HS-27A (cell line): Measurements from ENCODE around the gene PPIP5K2.
"Not testable (repeated sequence)": the region's sequence is repeated elsewhere in the genome, so short reads cannot be mapped to it uniquely, and the experiment has no call there.

Experiments
- DNase-seq: peaks from one replicate; pipeline ENCODE4 v3.0.0-alpha.2; 2012; ENCODE audit warnings: low read depth, missing footprints

The PPIP5K2 gene

DNA sequence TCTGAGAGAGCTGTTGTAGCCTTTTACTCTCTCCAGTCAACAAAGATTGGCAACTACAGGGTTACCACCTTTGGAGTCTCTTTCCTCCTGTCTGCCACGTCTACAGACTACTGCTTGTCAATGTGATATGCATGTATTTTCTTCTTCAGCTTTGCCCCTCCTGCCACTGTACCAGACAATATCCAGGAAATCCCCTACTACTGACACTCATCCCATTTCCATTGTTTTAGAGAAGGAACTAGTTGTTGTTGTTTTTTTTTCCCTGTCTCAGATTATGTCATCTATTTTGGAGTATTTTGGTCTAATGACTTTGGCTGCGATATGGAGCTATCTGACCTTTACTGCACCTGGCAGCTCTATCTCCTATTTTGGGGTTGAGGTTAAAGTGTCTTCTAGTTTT is 88.4 kb downstream of the PPIP5K2 start:
- DNase-seq, result no peak

DNA sequence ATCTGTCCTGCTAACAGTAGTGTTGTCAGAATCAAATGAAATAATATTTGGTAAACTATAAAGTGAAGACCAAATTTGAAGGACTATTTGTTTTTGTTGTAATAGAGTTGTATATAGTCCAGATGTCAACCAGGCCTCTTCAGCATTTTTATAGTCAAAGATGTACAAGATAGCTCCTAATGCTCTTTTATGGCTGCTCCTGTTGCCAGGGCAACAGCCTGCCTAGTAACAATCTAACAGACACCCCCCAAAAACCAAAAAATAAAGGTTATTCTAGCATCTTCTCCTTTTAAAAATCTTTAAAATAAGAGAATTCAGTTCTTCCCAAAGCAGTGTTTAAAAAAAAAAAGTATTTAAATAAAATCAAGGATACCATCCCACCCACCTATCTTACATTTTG is 89.0 kb downstream of the PPIP5K2 start:
- no peak for DNase-seq

DNA sequence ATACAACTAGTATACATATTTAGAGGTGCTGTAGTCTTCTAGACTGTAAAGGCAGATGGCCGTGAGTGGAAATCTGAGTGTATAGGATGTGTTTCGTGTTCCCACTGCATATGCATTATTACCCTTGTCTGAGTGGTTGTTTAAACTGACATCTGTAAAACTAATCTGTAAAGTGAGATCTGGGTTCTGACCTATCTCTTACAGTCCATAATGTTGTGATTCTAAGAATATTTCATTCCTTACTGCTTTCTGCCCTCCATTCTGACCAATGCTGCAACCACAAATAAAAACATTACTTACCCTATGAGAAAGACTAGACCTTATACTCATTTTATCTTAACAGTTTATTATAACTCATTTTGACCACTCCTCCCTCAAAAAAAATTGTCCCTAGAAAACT is 90.9 kb downstream of the PPIP5K2 start:
- DNase-seq, result no peak

DNA sequence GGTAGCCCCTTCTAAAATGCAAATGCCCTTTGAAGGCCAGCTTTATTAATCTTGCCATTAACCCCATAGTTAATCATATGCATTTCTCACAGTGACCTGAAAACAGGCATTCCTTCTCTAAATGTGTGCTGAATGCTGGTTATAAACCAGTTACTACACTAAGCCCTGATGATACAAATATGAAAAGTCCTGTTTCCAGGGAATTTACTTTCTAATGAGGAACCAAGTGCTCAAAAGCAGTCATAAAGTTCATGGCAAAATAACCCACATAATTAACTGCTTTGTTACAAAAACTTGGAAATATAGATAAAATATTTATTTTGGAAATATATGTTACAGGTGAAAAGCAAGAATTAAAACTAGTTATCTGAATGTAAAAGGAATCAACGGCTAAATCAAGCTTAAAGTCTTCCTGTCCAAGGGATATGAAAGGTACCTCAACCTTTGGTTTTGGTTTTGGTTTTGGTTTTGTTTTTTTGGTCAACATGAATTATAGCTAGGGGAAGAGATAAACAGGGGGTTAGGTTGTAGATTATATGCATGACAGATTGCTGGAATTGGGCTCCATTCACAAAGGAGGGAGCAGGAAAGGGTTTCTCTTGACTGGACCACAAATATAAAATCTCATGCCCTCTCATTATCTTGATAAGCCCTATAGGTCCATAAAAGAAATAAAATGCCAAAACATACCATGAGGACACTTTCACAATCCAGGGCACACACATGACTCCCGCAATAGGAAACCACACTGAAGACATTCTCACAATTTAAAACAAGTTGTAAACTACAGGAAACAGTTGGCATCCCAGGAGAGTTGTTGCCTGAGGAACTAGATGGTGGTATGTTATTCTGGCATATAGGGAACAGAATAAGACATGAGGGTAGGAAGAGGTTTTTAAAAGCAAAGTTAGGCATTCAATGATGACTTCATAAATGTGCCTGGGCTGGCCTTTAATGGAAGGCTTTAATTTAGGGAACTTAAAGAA is 91.8 kb downstream of the PPIP5K2 start:
- no peak for DNase-seq

DNA sequence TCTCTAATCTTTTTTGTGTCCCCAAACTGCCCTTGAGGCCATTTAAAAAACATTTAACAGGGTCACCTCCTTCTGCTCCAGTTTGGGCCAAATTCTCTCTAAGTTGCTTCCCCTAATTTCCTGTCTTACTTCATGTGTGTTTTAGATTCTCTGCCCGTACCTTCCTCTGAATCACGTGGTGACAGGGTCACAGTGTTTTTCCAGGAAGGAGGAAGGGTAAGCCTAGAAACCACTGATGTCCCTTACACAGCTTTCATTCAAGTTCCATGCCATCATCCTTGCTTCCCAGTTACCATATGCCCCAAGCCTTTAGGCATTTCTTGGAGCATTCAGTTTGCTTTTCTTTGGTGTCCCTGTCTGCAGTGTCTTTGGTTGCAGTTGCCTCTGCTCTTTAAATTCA is 96.0 kb downstream of the PPIP5K2 start:
- DNase-seq, result no peak

DNA sequence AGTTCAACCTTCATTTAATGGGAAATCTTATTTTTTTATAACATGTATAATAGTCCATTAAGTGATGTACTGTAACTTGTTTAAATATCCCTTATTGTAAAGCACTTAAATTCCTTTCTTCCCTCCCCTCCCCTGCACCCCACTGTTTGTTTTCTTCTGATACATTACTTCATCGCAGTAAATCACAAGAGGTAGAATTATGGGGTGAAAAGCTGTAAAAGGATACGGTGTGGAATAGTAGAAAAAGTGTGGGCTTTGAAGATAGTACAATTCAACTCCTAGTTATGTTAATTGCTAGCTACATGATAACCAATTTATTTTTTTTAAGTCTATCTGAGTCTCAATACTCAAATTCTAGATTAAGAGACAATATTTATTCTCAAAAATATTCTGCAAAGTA is 96.6 kb downstream of the PPIP5K2 start:
- DNase-seq, result no peak

DNA sequence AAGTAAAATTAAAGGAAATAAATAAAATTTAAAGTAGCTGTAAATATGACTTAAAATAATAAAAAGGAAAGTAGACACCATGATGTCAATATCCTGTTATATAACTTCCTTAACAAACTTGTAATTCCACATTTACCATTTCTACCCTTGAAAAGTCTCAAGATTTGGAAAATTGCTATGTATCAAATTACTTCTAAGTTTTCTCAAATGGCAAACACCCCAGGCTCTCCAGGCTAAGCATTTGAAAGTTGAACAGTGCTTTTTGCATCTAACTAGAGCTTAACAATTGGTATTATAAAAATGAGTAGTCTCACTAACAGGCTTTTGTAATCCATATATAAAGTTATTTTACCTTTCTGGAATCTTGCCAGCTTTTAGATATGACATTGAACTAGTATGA is 97.0 kb downstream of the PPIP5K2 start:
- no peak for DNase-seq

DNA sequence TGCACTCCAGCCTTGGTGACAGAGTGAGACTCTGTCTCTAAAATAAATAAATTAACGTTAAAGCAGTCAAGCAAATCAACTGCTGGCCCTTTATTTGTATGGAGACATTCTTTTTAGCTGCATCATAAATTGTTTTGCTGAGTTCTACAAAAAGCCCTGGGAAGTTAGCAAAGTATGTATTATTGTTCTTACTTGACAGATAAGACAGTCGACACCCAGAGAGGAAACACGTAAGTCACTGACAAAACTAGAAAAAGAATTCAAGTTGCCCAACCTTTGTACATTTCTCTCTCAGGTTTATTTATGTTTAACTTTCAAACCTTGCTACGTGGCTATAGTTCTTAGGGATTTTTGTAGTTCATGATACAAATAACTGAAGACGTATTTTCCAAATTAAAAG is 98.1 kb downstream of the PPIP5K2 start:
- DNase-seq, result peak; percentile 20

DNA sequence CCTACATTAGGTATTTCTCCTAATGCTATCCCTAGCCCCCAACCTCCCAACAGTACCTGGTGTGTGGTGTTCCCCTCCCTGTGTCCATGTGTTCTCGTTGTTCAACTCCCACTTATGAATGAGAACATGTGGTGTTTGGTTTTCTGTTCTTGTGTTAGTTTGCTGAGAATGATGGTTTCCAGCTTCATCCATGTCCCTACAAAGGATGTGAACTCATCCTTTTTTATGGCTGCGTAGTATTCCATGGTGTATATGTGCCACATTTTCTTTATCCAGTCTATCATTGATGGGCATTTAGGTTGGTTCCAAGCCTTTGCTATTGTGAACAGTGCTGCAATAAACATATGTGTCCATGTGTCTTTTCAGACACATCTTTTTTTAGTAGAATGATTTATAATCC is 99.0 kb downstream of the PPIP5K2 start:
- DNase-seq, result not testable (repeated sequence)

DNA sequence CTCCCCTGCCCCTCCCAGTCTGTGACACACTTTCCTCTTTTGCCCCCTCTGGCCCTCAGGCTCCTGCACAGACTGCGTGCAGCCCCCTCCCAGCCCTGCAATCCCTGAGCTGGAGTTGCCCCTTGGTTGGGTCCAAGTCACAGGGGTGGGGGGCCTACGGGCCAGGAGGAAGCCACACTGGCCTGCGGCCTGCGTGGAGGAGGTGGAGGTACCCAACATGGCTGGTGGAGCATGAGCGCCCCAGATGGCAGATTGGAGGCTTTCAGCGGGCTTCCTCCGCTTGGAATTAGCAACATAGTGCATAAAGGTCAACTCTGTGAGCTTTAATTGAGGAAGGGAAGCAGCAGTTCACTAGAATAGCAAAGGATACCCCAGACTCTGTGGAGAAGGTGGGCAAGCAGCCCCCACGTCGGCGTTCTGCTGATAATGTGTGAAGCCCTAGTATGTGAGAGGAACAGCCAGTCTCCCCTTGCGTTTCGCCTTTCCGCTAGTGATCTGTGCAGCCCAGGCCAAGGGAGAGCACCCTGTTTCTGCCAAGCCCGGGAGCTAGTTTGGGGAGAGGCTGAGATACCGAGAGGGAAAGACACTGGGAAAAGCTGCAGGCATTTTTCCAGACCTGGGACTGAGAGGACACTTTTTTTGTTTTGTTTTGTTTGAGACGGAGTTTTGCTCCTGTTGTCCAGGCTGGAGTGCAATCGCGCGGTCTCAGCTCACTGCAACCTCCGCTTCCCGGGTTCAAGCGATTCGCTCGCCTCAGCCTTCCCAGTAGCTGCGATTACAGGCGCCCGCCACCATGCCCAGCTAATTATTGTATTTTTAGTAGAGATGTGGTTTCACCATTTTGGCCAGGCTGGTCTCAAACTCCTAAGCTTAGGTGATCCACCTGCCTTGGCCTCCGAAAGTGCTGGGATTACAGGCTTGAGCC is 103.2 kb downstream of the PPIP5K2 start:
- no peak for DNase-seq

DNA sequence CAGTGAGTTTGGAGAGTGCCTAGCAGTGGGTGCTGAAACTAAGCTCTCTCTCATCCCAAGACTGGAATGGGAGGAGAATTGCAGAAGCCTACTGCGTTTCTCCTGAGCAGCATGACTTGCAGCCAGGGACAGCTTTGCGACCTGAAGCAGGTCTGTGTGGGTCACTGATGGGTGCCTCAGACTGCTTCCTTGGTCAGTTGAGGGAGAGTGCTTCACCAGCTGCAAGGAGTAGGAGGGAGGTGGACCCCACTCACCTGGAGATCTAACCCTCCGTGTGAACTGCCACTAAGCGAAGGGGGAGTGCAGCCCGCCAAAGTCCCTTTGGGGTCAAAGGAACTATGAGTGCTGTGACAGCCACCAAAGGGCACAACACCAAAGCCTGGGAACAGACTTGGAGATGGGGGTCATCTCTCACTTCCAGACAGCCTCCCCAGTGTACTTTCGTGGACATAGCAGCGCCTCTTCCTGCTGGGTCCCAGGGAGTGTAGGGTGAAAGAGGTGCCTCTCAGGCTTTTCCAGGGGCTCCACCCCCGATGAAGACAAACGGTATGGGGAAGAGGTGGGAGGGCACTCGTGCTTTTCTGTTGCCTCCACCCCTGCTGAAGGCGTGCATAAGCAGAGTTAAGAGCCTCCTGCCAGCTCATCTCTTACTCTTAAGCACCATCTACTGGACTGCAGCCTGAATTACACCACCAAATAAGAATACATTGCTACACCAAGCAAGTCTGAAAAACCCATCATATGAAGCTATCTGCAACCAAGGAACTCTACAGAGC is 104.2 kb downstream of the PPIP5K2 start:
- peak; percentile 23 for DNase-seq

DNA sequence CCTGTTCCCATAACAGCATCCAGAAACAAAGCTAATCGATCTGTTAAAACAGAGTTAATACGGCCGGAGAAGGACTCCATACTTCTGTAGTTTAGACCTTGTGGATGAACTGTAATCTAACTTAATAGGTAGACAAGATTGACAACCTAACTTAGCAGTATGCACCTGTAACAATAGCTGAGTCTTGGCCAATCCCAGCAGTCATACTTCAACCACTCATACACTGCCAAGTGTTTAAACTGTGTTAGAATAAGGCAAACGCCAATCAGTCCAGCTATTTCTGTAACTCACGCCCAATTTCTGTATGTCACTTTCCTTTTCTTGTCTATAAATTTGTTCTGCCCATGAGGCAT is 104.8 kb downstream of the PPIP5K2 start:
- DNase-seq, result no peak

DNA sequence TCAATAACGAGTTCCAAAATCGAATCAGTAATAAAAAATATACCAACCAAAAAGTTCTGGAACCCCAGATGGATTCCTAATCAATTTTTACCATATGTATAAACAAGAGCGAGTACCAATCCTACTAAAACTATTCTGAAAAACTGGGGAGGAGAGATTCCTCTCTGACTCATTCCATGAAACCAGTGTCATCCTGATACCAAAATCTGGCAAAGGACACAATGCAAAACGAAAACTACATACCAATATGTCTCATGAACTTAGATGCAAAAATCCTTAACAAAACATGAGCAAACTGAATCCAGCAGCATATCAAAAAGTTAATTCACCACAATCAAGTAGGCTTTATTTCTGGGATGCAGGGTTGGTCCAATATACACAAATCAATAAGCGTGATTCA is 108.0 kb downstream of the PPIP5K2 start:
- DNase-seq, result no peak

DNA sequence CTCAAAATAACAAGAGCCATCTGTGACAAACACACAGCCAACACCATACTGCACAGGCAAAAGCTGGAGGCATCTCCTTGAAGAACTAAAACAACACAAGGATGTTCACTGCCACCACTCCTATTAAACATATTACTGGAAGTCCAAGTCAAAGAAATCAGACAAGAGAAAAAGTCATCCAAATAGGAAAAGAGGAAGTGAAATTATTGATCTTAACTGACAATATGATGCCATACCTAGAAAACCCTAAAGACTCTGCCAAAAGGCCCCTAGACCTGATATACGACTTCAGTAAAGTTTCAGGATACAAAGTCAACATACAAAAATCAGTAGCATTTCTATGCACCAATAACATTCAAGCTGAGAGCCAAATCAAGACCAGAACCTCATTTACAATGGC is 108.5 kb downstream of the PPIP5K2 start:
- no peak for DNase-seq

DNA sequence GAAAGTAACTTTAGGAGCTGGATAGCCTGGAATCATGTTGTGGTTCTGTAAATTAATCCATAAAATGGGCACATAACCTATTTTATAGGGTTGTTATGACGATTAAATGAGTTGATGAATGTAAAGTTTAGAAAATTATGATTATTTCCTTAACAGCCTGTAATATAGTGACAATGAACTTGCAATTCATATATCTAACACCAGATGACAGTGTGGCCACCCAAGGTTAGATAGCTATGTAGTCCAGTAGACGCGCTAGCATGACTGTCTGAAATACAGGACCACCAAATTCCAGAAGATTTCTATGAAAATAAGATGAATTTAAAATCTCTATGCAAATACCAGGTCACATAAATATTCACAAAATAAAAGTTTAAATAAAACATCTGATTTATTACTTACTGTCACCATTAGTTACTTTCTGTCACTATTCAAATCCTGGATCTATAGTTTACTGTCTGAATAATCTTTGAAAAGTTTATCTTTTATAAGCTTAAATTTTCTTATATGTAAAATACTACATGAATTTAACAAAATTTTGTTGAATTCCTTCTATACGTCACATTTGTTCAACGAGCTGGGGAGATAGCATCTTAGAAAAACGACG is 112.4 kb downstream of the PPIP5K2 start:
- DNase-seq, result no peak

DNA sequence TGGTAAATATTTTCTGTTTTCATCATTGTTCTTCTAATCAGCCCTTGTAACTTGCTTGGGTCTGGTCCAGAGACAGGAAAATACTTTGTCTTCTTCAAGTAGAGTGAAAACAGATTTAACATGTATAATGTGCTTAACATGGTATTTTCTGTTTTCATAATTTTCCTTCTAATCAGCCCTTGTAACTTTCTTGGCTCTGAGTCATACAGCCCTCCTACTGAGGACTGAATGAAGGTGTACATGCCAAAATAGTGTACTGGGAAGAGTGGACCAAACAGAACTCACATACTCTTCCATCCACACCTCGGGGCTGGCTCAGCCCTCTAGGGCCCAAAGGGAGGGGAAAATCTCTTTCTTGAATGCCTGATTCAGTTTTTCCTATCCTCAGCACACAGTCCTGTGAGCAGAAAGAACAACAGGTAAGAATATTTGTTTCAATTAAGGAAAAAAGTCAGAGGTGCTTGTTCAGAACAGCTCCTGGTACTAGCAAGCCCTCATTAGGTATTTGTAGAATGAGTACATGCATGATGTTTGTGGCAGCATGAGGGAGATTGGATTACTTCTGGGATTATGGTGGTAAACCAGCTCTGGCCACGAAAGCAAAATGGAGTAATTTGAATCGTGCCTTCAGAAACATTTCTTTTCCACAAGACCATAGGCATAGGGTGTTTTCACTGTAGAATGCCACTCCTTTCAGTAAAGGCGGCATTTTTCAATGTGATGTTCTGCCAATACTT is 114.3 kb downstream of the PPIP5K2 start:
- DNase-seq, result no peak

DNA sequence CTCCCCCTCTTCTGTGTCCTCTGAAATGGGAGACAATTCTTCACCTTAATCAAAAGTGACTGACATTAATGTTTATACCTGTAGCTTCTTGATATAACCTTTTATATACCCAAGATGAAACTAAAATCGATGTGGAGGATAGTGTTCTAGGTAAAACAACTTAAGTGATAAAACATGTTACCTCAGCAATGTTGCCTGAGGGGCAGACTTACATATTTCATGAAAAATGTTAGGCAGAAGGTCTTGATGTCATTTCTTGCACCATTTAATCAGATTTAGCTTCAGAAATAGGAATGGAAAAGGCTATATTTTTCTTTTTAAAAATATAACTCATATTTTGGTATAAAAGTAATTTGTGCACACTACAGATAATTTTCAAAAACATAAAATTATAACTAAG is 115.8 kb downstream of the PPIP5K2 start:
- DNase-seq, result no peak

DNA sequence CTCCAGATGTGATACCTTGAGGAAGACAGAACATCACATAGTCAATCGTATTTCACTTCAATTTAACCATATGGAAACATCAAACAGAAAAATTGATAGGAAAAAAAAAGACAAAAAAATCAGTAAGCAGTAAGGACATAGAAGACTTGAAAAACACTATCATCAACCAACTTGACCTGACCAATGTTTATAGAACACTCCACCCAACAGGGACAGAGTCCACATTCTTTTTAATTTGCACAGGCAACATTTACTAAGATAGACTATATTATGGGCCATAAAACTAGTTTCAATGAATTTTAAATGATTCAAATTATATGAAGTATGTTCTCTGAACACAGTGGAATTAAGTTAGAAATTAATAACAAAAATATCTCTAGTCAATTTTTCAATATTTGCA is 117.7 kb downstream of the PPIP5K2 start:
- no peak for DNase-seq

DNA sequence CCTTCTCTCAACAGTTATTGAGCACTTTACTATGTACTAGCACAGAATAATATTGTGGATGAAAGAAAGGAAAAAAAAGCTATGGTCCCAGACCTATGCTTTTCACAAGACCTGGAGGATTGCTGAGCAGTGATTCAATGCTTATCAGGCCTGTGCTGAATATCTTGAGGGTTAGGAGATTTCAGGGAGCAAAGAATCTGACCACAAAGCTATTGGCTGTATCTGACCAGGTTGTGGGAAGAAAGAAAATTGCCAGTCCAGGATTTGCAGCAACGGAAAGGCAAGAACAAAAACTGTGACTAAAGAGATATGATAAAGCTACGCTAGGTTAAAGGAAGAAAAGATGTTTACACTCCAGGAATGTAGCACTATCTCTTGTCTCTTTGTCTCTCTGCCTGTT is 123.6 kb downstream of the PPIP5K2 start:
- DNase-seq, result no peak

DNA sequence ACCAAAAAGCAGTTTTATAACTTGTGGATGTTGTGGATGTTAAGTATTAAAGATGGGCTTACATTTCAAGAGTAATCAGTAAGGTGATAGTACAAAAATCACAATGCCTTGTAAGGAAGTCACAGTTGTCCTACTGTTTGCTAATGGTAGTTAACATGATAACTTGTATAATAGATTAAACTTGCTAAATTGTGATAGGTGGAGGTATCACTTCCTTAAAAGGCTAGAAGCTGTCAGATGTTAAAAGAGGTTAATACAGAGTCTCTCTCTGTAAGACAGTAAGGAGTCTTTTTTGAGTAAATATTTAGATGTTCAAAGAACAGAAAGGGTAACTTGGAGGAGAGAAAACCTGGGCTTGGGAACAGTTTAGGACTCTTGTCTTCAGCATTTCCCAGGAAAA is 124.3 kb downstream of the PPIP5K2 start:
- DNase-seq, result no peak

DNA sequence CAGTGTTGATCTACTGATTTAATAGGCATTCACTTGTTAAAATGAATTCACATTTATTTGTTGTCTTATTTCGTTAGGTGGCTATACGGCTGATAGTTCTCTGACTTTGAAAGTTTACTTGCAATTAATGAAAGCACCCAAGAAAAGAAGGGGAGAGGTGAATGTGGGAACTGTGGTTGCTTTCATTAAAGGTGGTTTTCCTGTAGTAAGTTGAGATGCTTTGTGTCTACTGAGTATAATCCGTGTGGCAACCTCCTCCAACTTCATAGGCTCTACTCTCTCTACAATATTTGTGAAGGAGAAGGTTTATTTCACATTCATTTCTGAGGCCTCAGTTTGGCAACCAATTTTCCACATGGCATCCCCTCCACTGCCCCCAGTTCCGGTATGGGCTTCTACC is 125.7 kb downstream of the PPIP5K2 start:
- no peak for DNase-seq
